Skeletal muscle satellite cell (primary cell): Measurements from ENCODE around the gene KCNIP3.

ENCODE experiments used
- H3K27me3 ChIP-seq: 2 replicates; pipeline ENCODE4 v1.7.0; 2013; ENCODE audit warnings: low read length; ENCODE audit not compliant: control insufficient read depth, insufficient read depth
- H3K36me3 ChIP-seq: 2 replicates; pipeline ENCODE4 v1.7.0; 2013; ENCODE audit warnings: mild to moderate bottlenecking, control low read depth, low read length; ENCODE audit not compliant: insufficient read depth
- H3K4me1 ChIP-seq: 2 replicates; pipeline ENCODE4 v1.7.0; 2013; ENCODE audit warnings: low read length; ENCODE audit not compliant: control insufficient read depth, insufficient read depth
- H3K4me2 ChIP-seq: 2 replicates; pipeline ENCODE4 v1.7.0; 2013; ENCODE audit warnings: mild to moderate bottlenecking, low read length
- H3K4me3 ChIP-seq: 2 replicates; pipeline ENCODE4 v1.7.0; 2013; ENCODE audit warnings: low read length
- H3K9ac ChIP-seq: 2 replicates; pipeline ENCODE4 v1.7.0; 2013; ENCODE audit warnings: mild to moderate bottlenecking, low read depth, low read length, moderate library complexity
- H3K9me3 ChIP-seq: replicated peaks from 2 replicates; pipeline ENCODE4 v1.7.0; 2013; ENCODE audit warnings: mild to moderate bottlenecking, control low read depth, low read length

Gene KCNIP3

GRCh38 chr2:95299961-95300360 is 2.8 kb downstream of the KCNIP3 start:
- Histone ChIP-seq H3K4me3 (no peak overlapping the region), H3K36me3 (no peaks in the 10 kb centered on the region), H3K27me3 (peaks cover 87% of the 10 kb centered on the region), H3K9me3 (no peaks in the 10 kb centered on the region), H3K4me2 (no peak overlapping the region), H3K4me1 (no peaks in the 10 kb centered on the region), H3K9ac (no peak overlapping the region)

GRCh38 chr2:95300450-95300849 is 3.3 kb downstream of the KCNIP3 start:
- Histone ChIP-seq H3K27me3 (peaks cover 92% of the 10 kb centered on the region), H3K9ac (no peak overlapping the region), H3K9me3 (no peaks in the 10 kb centered on the region), H3K4me3 (no peak overlapping the region), H3K4me1 (no peaks in the 10 kb centered on the region), H3K36me3 (no peaks in the 10 kb centered on the region), H3K4me2 (no peak overlapping the region)

GRCh38 chr2:95301186-95301585 is 4.0 kb downstream of the KCNIP3 start:
- Histone ChIP-seq H3K4me1 (no peaks in the 10 kb centered on the region), H3K9me3 (no peaks in the 10 kb centered on the region), H3K27me3 (peaks cover 94% of the 10 kb centered on the region), H3K4me3 (no peak overlapping the region), H3K4me2 (no peak overlapping the region), H3K36me3 (no peaks in the 10 kb centered on the region), H3K9ac (no peak overlapping the region)

- Histone ChIP-seq H3K36me3 (no peaks in the 10 kb centered on the region), H3K4me1 (no peaks in the 10 kb centered on the region), H3K27me3 (peaks cover 92% of the 10 kb centered on the region), H3K9ac (no peak overlapping the region), H3K4me3 (no peak overlapping the region), H3K9me3 (no peaks in the 10 kb centered on the region), H3K4me2 (no peak overlapping the region)
These were observed 4.9 kb downstream of the KCNIP3 start for GRCh38 chr2:95301876-95302641.

- Histone ChIP-seq H3K9me3 (no peaks in the 10 kb centered on the region), H3K4me3 (no peak overlapping the region), H3K4me2 (no peak overlapping the region), H3K9ac (no peak overlapping the region), H3K36me3 (no peaks in the 10 kb centered on the region), H3K27me3 (peaks cover 90% of the 10 kb centered on the region), H3K4me1 (no peaks in the 10 kb centered on the region)
These were observed 6.2 kb downstream of the KCNIP3 start for GRCh38 chr2:95303191-95303919.

GRCh38 chr2:95305380-95306061 is 8.4 kb downstream of the KCNIP3 start:
- peak overlapping the region; percentile 22 for H3K4me2 ChIP-seq
- no peak overlapping the region for H3K4me3 ChIP-seq
- peaks cover 79% of the 10 kb centered on the region for H3K27me3 ChIP-seq
- H3K9me3 ChIP-seq = no peaks in the 10 kb centered on the region
- no peak overlapping the region for H3K9ac ChIP-seq
- H3K4me1 ChIP-seq = no peaks in the 10 kb centered on the region
- H3K36me3 ChIP-seq = no peaks in the 10 kb centered on the region

GRCh38 chr2:95306336-95306895 is 9.3 kb downstream of the KCNIP3 start:
- Histone ChIP-seq H3K4me2 (no peak overlapping the region), H3K36me3 (no peaks in the 10 kb centered on the region), H3K9ac (no peak overlapping the region), H3K4me1 (no peaks in the 10 kb centered on the region), H3K4me3 (no peak overlapping the region), H3K27me3 (peaks cover 79% of the 10 kb centered on the region), H3K9me3 (no peaks in the 10 kb centered on the region)

- Histone ChIP-seq H3K4me1 (no peaks in the 10 kb centered on the region), H3K36me3 (no peaks in the 10 kb centered on the region), H3K9me3 (no peaks in the 10 kb centered on the region), H3K4me3 (no peak overlapping the region), H3K4me2 (no peak overlapping the region), H3K9ac (no peak overlapping the region), H3K27me3 (peaks cover 78% of the 10 kb centered on the region)
These were observed 9.9 kb downstream of the KCNIP3 start for GRCh38 chr2:95307036-95307435.

- Histone ChIP-seq H3K4me2 (no peak overlapping the region), H3K9ac (no peak overlapping the region), H3K4me3 (no peak overlapping the region), H3K4me1 (no peaks in the 10 kb centered on the region), H3K27me3 (peaks cover 78% of the 10 kb centered on the region), H3K36me3 (no peaks in the 10 kb centered on the region), H3K9me3 (no peaks in the 10 kb centered on the region)
These were observed 10.7 kb downstream of the KCNIP3 start for GRCh38 chr2:95307878-95308277.

GRCh38 chr2:95308426-95308990 is 11.4 kb downstream of the KCNIP3 start:
- H3K9me3 ChIP-seq = no peaks in the 10 kb centered on the region
- no peak overlapping the region for H3K9ac ChIP-seq
- no peak overlapping the region for H3K4me3 ChIP-seq
- no peaks in the 10 kb centered on the region for H3K36me3 ChIP-seq
- no peaks in the 10 kb centered on the region for H3K4me1 ChIP-seq
- H3K27me3 ChIP-seq = peaks cover 78% of the 10 kb centered on the region
- H3K4me2 ChIP-seq = no peak overlapping the region

- H3K9ac ChIP-seq = no peak overlapping the region
- peaks cover 82% of the 10 kb centered on the region for H3K27me3 ChIP-seq
- no peaks in the 10 kb centered on the region for H3K4me1 ChIP-seq
- H3K9me3 ChIP-seq = no peaks in the 10 kb centered on the region
- no peak overlapping the region for H3K4me2 ChIP-seq
- H3K36me3 ChIP-seq = no peaks in the 10 kb centered on the region
- H3K4me3 ChIP-seq = no peak overlapping the region
These were observed 12.5 kb downstream of the KCNIP3 start for GRCh38 chr2:95309599-95309998.
